Measurements from ENCODE around the gene BEST1. TPM values are rescaled to one million over a fixed set of nuclear protein-coding genes. Genes with fewer than 3 reads are reported as not detected.

BEST1 gene
- total RNA-seq, 1 experiment from 2014 or later = 0.17 TPM

DNA sequence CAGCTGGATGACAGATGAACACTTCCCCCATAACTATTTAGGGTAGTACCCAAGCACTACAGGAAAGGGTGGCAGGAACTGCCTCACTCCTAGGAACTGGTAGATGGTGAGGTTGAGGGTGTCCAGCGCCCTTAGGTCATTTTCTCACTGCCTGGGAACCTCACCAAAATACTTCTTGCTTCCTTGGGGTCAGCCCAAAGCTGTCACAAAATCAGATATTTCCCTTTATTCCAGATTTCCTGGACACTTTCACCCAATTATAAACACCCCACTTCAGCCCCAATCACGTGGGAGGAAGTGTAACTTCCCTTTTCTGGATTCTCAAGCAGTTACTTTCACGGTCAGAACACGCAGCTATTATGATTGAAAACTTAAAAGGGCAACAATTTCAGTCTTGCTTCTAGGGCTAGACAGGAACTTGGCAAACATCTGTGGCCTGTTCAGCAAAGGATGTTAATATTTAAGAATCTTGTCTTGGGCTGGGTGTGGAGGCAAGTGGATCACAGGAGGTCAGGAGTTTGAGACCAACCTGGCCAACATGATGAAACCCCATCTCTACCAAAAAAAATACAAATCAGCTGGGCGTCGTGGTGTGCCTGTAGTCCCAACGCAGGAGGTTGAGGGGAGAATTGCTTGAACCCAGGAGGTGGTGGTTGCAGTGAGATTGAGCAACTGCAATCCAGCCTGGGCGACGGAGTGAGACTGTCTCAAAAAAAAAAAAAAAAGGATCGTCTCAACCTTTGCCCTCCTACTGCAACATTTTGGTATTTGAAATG, 13.3 kb downstream of the BEST1 start (continued):
- TF ChIP-seq ZNF671 (CRISPR knock-in tag; IDR thresholded peaks at IDR 0.05) (no peak; the same call in none of the 2 replicates), SOX15 (CRISPR knock-in tag; IDR thresholded peaks at IDR 0.05) (no peak), ZNF263 (CRISPR knock-in tag; IDR thresholded peaks at IDR 0.05; ENCODE audit: low read depth) (no peak), GTF2I (CRISPR knock-in tag; conservative IDR thresholded peaks at IDR 0.05) (no peak), TP53 (CRISPR knock-in tag; IDR thresholded peaks at IDR 0.05) (no peak)
- TF ChIP-seq, protein P1, sequence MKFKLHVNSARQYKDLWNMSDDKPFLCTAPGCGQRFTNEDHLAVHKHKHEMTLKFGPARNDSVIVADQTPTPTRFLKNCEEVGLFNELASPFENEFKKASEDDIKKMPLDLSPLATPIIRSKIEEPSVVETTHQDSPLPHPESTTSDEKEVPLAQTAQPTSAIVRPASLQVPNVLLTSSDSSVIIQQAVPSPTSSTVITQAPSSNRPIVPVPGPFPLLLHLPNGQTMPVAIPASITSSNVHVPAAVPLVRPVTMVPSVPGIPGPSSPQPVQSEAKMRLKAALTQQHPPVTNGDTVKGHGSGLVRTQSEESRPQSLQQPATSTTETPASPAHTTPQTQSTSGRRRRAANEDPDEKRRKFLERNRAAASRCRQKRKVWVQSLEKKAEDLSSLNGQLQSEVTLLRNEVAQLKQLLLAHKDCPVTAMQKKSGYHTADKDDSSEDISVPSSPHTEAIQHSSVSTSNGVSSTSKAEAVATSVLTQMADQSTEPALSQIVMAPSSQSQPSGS (CRISPR knock-in tag; IDR thresholded peaks at IDR 0.05; ENCODE audit: borderline replicate concordance, low read depth) = no peak
- TF ChIP-seq, protein P2, sequence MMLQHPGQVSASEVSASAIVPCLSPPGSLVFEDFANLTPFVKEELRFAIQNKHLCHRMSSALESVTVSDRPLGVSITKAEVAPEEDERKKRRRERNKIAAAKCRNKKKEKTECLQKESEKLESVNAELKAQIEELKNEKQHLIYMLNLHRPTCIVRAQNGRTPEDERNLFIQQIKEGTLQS (CRISPR knock-in tag; conservative IDR thresholded peaks at IDR 0.05) = no peak

DNA sequence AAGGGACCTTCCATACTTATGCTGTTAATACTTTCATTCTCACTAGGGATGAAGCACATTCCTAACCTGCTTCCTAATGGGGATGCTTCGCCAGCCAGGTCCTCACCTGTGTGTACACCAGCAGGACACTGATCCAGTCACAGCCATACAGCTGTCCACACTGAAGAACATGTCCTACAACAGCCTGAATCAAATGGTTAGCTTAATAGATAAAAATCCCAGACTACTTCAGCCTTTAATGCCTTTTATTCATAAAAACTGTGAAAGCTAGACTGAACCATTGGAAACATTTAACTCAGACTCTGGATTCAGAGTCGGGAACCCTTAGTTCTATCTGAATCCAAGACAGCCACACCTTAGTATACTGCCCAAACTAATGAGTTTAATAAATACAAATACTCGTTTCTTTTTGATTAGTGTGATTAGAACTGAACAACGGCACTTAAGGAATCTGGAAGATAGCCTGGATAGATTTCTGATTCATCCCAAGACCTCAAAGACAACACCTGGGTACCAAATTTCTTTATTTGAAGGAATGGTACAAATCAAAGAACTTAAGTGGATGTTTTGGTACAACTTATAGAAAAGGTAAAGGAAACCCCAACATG, 14.0 kb downstream of the BEST1 start:
- Mint-ChIP-seq H3K4me3 (no peak overlapping the region), H3K4me1 (peaks cover 19% of the 10 kb centered on the region), H3K36me3 (peaks cover 35% of the 10 kb centered on the region), H3K9me3 (no peaks in the 10 kb centered on the region), H3K27ac (no peak overlapping the region), H3K27me3 (ENCODE audit: low read depth) (no peaks in the 10 kb centered on the region)
- CTCF ChIA-PET = interaction anchor here (1.7 kb wide), 1 partner anchor 118 kb away, joined by 7 read pairs; no protein-coding TSS in a partner anchor
- ATAC-seq = no peak
- POLR2A ChIA-PET = interaction anchor here (1.0 to 2.9 kb wide), 2 partner anchors 9 to 14 kb away, joined by 3 to 11 read pairs; partner anchors contain the start of gene BEST1
- DNase-seq (ENCODE audit: low spot score) = no peak
- TF ChIP-seq, protein P3, sequence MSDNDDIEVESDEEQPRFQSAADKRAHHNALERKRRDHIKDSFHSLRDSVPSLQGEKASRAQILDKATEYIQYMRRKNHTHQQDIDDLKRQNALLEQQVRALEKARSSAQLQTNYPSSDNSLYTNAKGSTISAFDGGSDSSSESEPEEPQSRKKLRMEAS (CRISPR knock-in tag; IDR thresholded peaks at IDR 0.05) = no peak
- TF ChIP-seq JUN (CRISPR knock-in tag; IDR thresholded peaks at IDR 0.05) = no peak
- TF ChIP-seq FOXJ3 (CRISPR knock-in tag; IDR thresholded peaks at IDR 0.05; ENCODE audit: borderline replicate concordance) = no peak
- TF ChIP-seq, protein P4, sequence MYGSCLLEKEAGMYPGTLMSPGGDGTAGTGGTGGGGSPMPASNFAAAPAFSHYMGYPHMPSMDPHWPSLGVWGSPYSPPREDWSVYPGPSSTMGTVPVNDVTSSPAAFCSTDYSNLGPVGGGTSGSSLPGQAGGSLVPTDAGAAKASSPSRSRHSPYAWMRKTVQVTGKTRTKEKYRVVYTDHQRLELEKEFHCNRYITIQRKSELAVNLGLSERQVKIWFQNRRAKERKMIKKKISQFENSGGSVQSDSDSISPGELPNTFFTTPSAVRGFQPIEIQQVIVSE (CRISPR knock-in tag; IDR thresholded peaks at IDR 0.05; ENCODE audit: borderline replicate concordance) = no peak
- TF ChIP-seq, protein P1 (CRISPR knock-in tag; IDR thresholded peaks at IDR 0.05; ENCODE audit: borderline replicate concordance, low read depth) = no peak
- no peak for TF ChIP-seq GABPB1 (CRISPR knock-in tag; IDR thresholded peaks at IDR 0.05)
- TF ChIP-seq SP1 (CRISPR knock-in tag; conservative IDR thresholded peaks at IDR 0.05) = no peak
- TF ChIP-seq SMAD3 (CRISPR knock-in tag; IDR thresholded peaks at IDR 0.05; ENCODE audit: borderline replicate concordance) = no peak
- no peak for TF ChIP-seq ZNF219 (CRISPR knock-in tag; IDR thresholded peaks at IDR 0.05; ENCODE audit: borderline replicate concordance)
- TF ChIP-seq, protein P5, sequence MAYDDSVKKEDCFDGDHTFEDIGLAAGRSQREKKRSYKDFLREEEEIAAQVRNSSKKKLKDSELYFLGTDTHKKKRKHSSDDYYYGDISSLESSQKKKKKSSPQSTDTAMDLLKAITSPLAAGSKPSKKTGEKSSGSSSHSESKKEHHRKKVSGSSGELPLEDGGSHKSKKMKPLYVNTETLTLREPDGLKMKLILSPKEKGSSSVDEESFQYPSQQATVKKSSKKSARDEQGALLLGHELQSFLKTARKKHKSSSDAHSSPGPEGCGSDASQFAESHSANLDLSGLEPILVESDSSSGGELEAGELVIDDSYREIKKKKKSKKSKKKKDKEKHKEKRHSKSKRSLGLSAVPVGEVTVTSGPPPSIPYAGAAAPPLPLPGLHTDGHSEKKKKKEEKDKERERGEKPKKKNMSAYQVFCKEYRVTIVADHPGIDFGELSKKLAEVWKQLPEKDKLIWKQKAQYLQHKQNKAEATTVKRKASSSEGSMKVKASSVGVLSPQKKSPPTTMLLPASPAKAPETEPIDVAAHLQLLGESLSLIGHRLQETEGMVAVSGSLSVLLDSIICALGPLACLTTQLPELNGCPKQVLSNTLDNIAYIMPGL (CRISPR knock-in tag; IDR thresholded peaks at IDR 0.05) = no peak
- TF ChIP-seq, protein P6, sequence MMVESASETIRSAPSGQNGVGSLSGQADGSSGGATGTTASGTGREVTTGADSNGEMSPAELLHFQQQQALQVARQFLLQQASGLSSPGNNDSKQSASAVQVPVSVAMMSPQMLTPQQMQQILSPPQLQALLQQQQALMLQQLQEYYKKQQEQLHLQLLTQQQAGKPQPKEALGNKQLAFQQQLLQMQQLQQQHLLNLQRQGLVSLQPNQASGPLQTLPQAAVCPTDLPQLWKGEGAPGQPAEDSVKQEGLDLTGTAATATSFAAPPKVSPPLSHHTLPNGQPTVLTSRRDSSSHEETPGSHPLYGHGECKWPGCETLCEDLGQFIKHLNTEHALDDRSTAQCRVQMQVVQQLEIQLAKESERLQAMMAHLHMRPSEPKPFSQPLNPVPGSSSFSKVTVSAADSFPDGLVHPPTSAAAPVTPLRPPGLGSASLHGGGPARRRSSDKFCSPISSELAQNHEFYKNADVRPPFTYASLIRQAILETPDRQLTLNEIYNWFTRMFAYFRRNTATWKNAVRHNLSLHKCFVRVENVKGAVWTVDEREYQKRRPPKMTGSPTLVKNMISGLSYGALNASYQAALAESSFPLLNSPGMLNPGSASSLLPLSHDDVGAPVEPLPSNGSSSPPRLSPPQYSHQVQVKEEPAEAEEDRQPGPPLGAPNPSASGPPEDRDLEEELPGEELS (CRISPR knock-in tag; IDR thresholded peaks at IDR 0.05) = no peak
- TF ChIP-seq ELF4 (CRISPR knock-in tag; IDR thresholded peaks at IDR 0.05; ENCODE audit: low read depth) = no peak
- TF ChIP-seq, protein P7, sequence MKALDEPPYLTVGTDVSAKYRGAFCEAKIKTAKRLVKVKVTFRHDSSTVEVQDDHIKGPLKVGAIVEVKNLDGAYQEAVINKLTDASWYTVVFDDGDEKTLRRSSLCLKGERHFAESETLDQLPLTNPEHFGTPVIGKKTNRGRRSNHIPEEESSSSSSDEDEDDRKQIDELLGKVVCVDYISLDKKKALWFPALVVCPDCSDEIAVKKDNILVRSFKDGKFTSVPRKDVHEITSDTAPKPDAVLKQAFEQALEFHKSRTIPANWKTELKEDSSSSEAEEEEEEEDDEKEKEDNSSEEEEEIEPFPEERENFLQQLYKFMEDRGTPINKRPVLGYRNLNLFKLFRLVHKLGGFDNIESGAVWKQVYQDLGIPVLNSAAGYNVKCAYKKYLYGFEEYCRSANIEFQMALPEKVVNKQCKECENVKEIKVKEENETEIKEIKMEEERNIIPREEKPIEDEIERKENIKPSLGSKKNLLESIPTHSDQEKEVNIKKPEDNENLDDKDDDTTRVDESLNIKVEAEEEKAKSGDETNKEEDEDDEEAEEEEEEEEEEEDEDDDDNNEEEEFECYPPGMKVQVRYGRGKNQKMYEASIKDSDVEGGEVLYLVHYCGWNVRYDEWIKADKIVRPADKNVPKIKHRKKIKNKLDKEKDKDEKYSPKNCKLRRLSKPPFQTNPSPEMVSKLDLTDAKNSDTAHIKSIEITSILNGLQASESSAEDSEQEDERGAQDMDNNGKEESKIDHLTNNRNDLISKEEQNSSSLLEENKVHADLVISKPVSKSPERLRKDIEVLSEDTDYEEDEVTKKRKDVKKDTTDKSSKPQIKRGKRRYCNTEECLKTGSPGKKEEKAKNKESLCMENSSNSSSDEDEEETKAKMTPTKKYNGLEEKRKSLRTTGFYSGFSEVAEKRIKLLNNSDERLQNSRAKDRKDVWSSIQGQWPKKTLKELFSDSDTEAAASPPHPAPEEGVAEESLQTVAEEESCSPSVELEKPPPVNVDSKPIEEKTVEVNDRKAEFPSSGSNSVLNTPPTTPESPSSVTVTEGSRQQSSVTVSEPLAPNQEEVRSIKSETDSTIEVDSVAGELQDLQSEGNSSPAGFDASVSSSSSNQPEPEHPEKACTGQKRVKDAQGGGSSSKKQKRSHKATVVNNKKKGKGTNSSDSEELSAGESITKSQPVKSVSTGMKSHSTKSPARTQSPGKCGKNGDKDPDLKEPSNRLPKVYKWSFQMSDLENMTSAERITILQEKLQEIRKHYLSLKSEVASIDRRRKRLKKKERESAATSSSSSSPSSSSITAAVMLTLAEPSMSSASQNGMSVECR (CRISPR knock-in tag; IDR thresholded peaks at IDR 0.05; ENCODE audit: borderline replicate concordance) = no peak
- no peak; the same call in 1 of the 2 replicates for TF ChIP-seq ZNF671 (CRISPR knock-in tag; IDR thresholded peaks at IDR 0.05)
- no peak for TF ChIP-seq TEAD1 (CRISPR knock-in tag; IDR thresholded peaks at IDR 0.05)

All from WTC11 (cell line).